ENCODE data around the gene ABCC12.

DNA sequence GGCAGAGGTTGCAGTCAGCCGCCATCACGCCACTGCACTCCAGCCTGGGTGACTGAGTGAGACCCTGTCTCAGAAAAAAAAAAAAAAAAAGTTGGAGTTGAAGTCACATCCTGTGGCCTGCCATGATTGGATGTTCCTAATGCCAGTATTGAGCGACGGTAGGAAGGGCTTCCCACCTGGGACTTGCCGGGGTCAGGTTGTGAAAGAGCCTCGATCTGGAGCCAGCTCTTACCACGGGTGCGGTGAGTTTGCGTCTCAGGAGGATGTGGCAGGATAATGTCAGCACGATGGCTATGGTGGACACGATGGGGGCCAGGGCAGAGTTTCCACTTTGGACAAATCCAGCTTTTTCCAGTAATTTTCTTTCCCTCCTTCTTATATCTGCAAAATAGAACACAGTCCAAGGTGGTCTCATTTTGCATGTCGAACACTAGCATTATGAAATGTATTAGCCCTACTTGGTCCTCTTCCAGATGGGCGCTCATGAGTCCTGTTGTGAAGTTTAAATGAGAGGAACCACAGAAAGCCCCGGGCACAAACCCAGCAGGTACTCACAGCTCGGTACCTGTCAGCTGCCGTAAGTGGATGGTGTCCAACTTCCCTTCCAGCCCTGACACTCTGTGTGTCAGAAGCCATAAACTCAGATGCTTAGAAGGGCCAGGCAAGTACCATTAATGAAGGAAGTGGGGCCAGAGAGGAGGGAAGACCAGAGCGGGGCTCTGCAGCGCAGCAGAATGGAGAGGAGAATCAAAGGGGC is 22.2 kb downstream of the ABCC12 start:
- TF ChIP-seq TAF1 (IDR thresholded peaks at IDR 0.05; ENCODE audit: low read depth, low read length) (no peak), POLR2AphosphoS5 (IDR thresholded peaks at IDR 0.05; ENCODE audit: low read depth, low read length) (no peak), POLR2A (IDR thresholded peaks at IDR 0.05; ENCODE audit: low read depth, low read length) (no peak), SPI1 (IDR thresholded peaks at IDR 0.05; ENCODE audit: low read depth, low read length) (no peak), PAX5 (IDR thresholded peaks at IDR 0.05; ENCODE audit: insufficient read depth, low read length, severe bottlenecking) (no peak), POU2F2 (IDR thresholded peaks at IDR 0.05; ENCODE audit: low read depth, low read length) (no peak)
